ENCODE results near the gene RPS2. TPM values are rescaled to one million over a fixed set of nuclear protein-coding genes. Genes with fewer than 3 reads are reported as not detected.

RPS2 gene
- total and polyA plus RNA-seq, 2 donors from 2014 or later = 1,550 to 2,018 TPM

DNA sequence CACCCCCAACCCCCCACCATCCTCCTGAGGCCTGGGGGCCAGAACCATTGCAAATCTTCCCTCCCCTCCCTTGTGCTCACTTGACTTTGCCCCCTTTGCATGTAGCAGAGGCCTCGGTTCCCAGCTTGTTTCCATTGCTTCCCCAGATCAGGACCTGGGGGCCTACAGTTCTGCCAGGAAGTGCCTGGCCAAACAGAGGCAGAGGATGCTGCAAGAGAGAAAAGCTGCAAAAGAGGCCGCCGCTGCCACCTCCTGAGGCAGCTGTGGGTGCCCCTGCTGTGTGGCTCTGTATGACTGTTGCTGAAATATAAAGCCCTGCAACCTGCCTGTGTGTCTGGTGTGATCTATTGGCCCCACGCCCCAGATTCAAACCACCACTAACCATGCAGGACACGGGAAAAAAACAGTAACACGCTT is 3.0 kb downstream of the RPS2 start:
- H3K4me3 ChIP-seq (ENCODE audit: low read length in 3 of 3) = no peak overlapping the region
- H3K9me3 ChIP-seq (ENCODE audit: control insufficient read depth in 2 of 3, insufficient read depth in 1 of 3, low read length in 3 of 3) = no peaks in the 10 kb centered on the region
- no peak for TF ChIP-seq CTCF (IDR thresholded peaks at IDR 0.05; ENCODE audit: borderline replicate concordance, extremely low read depth, insufficient read depth)
- FAIRE-seq = no peak
- peaks cover 0 to 21% (median 20%) of the 10 kb centered on the region in 3 donors for H3K4me1 ChIP-seq (ENCODE audit: control insufficient read depth in 2 of 3, insufficient read depth in 2 of 3, low read depth in 1 of 3, low read length in 3 of 3)
- no peak overlapping the region for H3K27ac ChIP-seq (ENCODE audit: low read depth in 2 of 2, low read length in 2 of 2)
- DNase-seq = no peak
- H3K36me3 ChIP-seq (ENCODE audit: control insufficient read depth in 2 of 3, insufficient read depth in 3 of 3, low read length in 3 of 3) = peaks cover 0 to 6% (median 6%) of the 10 kb centered on the region in 3 donors
- intact Hi-C loops (cut with DNase I) = no loop called here
- no peaks in the 10 kb centered on the region for H3K27me3 ChIP-seq (ENCODE audit: control insufficient read depth, insufficient read depth, low read length)
- H3K9ac ChIP-seq (ENCODE audit: low read length in 3 of 3) = no peak overlapping the region

DNA sequence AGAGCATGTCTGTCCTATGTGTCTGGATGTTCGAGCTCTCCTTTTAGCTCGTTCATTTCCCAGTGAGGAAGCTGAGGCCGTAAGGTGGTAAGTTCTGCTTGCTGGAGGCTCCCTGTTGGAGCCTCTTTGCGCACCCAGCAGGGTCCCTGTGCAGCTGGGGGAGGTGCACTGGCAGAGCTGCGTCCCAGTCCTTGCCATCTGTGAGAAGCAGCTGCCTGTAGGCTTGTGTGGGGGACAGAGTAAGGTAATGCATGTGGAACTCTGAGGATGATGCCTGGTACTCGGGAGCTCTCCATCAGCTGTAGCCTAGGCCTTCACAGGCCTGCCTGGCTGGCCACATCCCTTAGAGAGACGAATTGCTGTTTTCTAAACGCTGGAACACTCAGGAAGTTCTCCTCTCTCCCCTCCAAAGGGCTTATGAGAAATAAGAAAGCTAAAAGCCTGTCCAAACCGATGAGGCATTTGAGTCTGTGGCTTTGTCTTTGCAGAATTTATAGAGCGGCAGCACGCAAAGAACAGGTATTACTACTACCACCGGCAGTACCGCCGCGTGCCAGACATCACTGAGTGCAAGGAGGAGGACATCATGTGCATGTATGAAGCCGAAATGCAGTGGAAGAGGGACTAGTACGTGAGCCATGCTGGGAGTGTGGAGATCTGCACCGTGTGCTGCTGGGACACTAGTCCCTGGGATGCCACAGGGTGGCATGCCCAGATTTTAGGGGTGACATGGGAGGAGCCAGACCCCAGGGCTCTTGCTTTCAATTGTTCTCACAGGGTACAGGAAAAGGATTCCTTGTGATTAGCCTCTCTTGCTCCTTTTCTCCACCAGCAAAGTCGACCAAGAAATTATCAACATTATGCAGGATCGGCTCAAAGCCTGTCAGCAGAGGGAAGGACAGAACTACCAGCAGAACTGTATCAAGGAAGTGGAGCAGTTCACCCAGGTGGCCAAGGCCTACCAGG is 3.7 kb downstream of the RPS2 start:
- Histone ChIP-seq H3K4me3 (ENCODE audit: low read length in 3 of 3) (peak overlapping the region in 2 of 3 donors; percentile 29 to 81), H3K36me3 (ENCODE audit: control insufficient read depth in 2 of 3, insufficient read depth in 3 of 3, low read length in 3 of 3) (peaks cover 0 to 6% (median 6%) of the 10 kb centered on the region in 3 donors), H3K27ac (ENCODE audit: low read depth in 2 of 2, low read length in 2 of 2) (no peak overlapping the region), H3K9me3 (ENCODE audit: control insufficient read depth in 2 of 3, insufficient read depth in 1 of 3, low read length in 3 of 3) (no peaks in the 10 kb centered on the region), H3K27me3 (ENCODE audit: control insufficient read depth, insufficient read depth, low read length) (no peaks in the 10 kb centered on the region), H3K9ac (ENCODE audit: low read length in 3 of 3) (peak overlapping the region in 2 of 3 donors; percentile 16 to 91), H3K4me1 (ENCODE audit: control insufficient read depth in 2 of 3, insufficient read depth in 2 of 3, low read depth in 1 of 3, low read length in 3 of 3) (peaks cover 0 to 21% (median 20%) of the 10 kb centered on the region in 3 donors)
- no peak for FAIRE-seq
- intact Hi-C loops (cut with DNase I) = no loop called here
- TF ChIP-seq CTCF (IDR thresholded peaks at IDR 0.05; ENCODE audit: borderline replicate concordance, extremely low read depth, insufficient read depth) = no peak
- DNase-seq = peak in 1 of 5 donors; percentile 7

- no peak for FAIRE-seq
Measured at GRCh38 chr16:1959269-1960039, 5.2 kb downstream of the RPS2 start, which contains the start of gene NDUFB10. Gene NDUFB10, plus strand, starts transcription at chr16:1959538. Its CDS starts 87 bp downstream, at chr16:1959625.

More at GRCh38 chr16:1959269-1960039, 5.2 kb downstream of the RPS2 start, which contains the start of gene NDUFB10:
- peak within 1 kb of the TSS; percentile 33 to 91 (median 87) for H3K9ac ChIP-seq (ENCODE audit: low read length in 3 of 3)
- DNase-seq = peak; percentile 90 to 97 (median 93)
- H3K4me3 ChIP-seq (ENCODE audit: low read length in 3 of 3) = peak within 1 kb of the TSS; percentile 64 to 81 (median 75)
- H3K27ac ChIP-seq (ENCODE audit: low read depth in 2 of 2, low read length in 2 of 2) = peak within 1 kb of the TSS; percentile 75 to 78
- TF ChIP-seq CTCF (IDR thresholded peaks at IDR 0.05; ENCODE audit: borderline replicate concordance, extremely low read depth, insufficient read depth) = peak; percentile 64
- no peaks in the 10 kb centered on the region for H3K27me3 ChIP-seq (ENCODE audit: control insufficient read depth, insufficient read depth, low read length)
- H3K4me1 ChIP-seq (ENCODE audit: control insufficient read depth in 2 of 3, insufficient read depth in 2 of 3, low read depth in 1 of 3, low read length in 3 of 3) = peaks cover 0 to 16% (median 15%) of the 10 kb centered on the region in 3 donors
- intact Hi-C loops (cut with DNase I) = no loop called here
- peaks cover 0 to 6% (median 6%) of the 10 kb centered on the region in 3 donors for H3K36me3 ChIP-seq (ENCODE audit: control insufficient read depth in 2 of 3, insufficient read depth in 3 of 3, low read length in 3 of 3)
- no peaks in the 10 kb centered on the region for H3K9me3 ChIP-seq (ENCODE audit: control insufficient read depth in 2 of 3, insufficient read depth in 1 of 3, low read length in 3 of 3)

Data from kidney (tissue), 14 donors.